Endothelial cell of umbilical vein (primary cell): Measurements from ENCODE around the gene HSPA2. TPM values are rescaled to one million over a fixed set of nuclear protein-coding genes. Genes with fewer than 3 reads are reported as not detected.

Experiments used
- BruUV-seq: library from RNA; stranded (reverse); fragments of 400-500 nt; replicated peaks from 2 replicates; lab custom pipeline; 2021; lab: Mats Ljungman, UMichigan
- CTCF ChIA-PET: fragments of 300-600, 350-600 bp; sonication (Branson Sonifier 250); formaldehyde crosslinking; loops from one replicate; lab custom pipeline; 2021; ENCODE audit warnings: antibody characterized with exemption, inconsistent platforms; lab: Charles Lee
- POLR2A ChIA-PET: fragments of 300-600, 350-600 bp; sonication (Branson Sonifier 250); formaldehyde crosslinking; loops from one replicate; lab custom pipeline; 2021; ENCODE audit warnings: antibody characterized with exemption, inconsistent platforms; lab: Charles Lee
- DNase-seq: peaks from one replicate; pipeline ENCODE4 v3.0.0-alpha.2; 2011; ENCODE audit warnings: low read depth, low spot score
- FAIRE-seq: peaks from 2 replicates; lab custom pipeline; 2011; peaks lifted over from hg19 to GRCh38; lab: Jason Lieb, UNC
- H2AFZ ChIP-seq: 2 replicates; pipeline ENCODE4 v1.6.0; 2012; ENCODE audit warnings: low read depth, low read length, control low read depth, inconsistent platforms
- H3K27ac ChIP-seq: 2 replicates; pipeline ENCODE4 v1.5.1; 2011; ENCODE audit warnings: low read depth, mild to moderate bottlenecking, control low read depth, low read length, moderate library complexity; ENCODE audit not compliant: insufficient read depth
- H3K27me3 ChIP-seq, 2 experiments: 2 replicates each; pipeline versions ENCODE4 v1.6.0 to v1.6.1; 2011; ENCODE audit warnings: low read length in 2 of 2, mixed read lengths in 1 of 2; ENCODE audit not compliant: control insufficient read depth in 2 of 2, insufficient read depth in 2 of 2
- H3K36me3 ChIP-seq, 2 experiments: 2 replicates in 1 of 2; 3 replicates in 1 of 2; pipeline ENCODE4 v1.5.1; 2011; ENCODE audit warnings: low read length in 2 of 2, mild to moderate bottlenecking in 1 of 2, moderate library complexity in 1 of 2; ENCODE audit not compliant: control insufficient read depth in 2 of 2, insufficient read depth in 2 of 2; ENCODE audit errors: extremely low read depth in 1 of 2
- H3K4me1 ChIP-seq: 3 replicates; pipeline ENCODE4 v1.5.1; 2011; ENCODE audit warnings: mild to moderate bottlenecking, low read length; ENCODE audit not compliant: control insufficient read depth, insufficient read depth; ENCODE audit errors: extremely low read depth
- H3K4me2 ChIP-seq: 2 replicates; pipeline ENCODE4 v1.6.1; 2011; ENCODE audit warnings: low read length, control low read depth, mixed read lengths; ENCODE audit not compliant: insufficient read depth
- H3K4me3 ChIP-seq, 3 experiments: fragments of 200-600 bp in 1 of 3; sonication (generic), shearing (Covaris generic) in 1 of 3; replicated peaks in 1 of 3; 2 replicates each; pipeline ENCODE4 v1.5.1; 2011 to 2016; ENCODE audit warnings: control low read depth in 3 of 3, low read length in 3 of 3, mild to moderate bottlenecking in 2 of 3, inconsistent platforms in 1 of 3, low read depth in 1 of 3, moderate library complexity in 1 of 3; ENCODE audit not compliant: insufficient read depth in 1 of 3
- H3K79me2 ChIP-seq: 2 replicates; pipeline ENCODE4 v1.6.0; 2012; ENCODE audit warnings: low read length, inconsistent platforms; ENCODE audit not compliant: control insufficient read depth, insufficient read depth
- H3K9ac ChIP-seq: replicated peaks from 2 replicates; pipeline ENCODE3; 2011; ENCODE audit warnings: low read length, control low read depth; ENCODE audit not compliant: insufficient read depth; ENCODE audit errors: extremely low read depth
- H3K9me1 ChIP-seq: replicated peaks from 3 replicates; pipeline ENCODE4 v1.6.0; 2011; ENCODE audit warnings: mild to moderate bottlenecking, low read length; ENCODE audit not compliant: control insufficient read depth, insufficient read depth; ENCODE audit errors: extremely low read depth
- H3K9me3 ChIP-seq: replicated peaks from 2 replicates; pipeline ENCODE4 v1.5.1; 2012; ENCODE audit warnings: low read length, inconsistent platforms; ENCODE audit not compliant: control insufficient read depth, insufficient read depth
- H4K20me1 ChIP-seq: replicated peaks from 2 replicates; pipeline ENCODE3; 2011; ENCODE audit warnings: mild to moderate bottlenecking, low read length; ENCODE audit not compliant: control insufficient read depth, insufficient read depth; ENCODE audit errors: extremely low read depth
- MAX ChIP-seq: IDR thresholded peaks from 2 replicates; pipeline ENCODE4 v1.6.1; 2011; ENCODE audit not compliant: insufficient read depth, insufficient read length
- MYC ChIP-seq: IDR thresholded peaks from one replicate; pipeline ENCODE4 v1.6.1; 2011; ENCODE audit warnings: mild to moderate bottlenecking, low read depth, low read length
- POLR2A ChIP-seq: IDR thresholded peaks from 2 replicates; pipeline ENCODE4 v1.6.1; 2012; ENCODE audit warnings: low read depth, mild to moderate bottlenecking, control low read depth, low read length
- POLR2AphosphoS5 ChIP-seq: IDR thresholded peaks from 2 replicates; pipeline ENCODE4 v1.6.1; 2012; ENCODE audit warnings: low read depth, mild to moderate bottlenecking, control low read depth, low read length, moderate library complexity; ENCODE audit not compliant: insufficient read depth
- dilution Hi-C: fragments of 300-500 bp; cut with MboI; formaldehyde crosslinking; loops from one replicate; pipeline ENCODE4 v1.15.0; 2019; ENCODE audit warnings: low sequenced_read_pairs; ENCODE audit not compliant: extremely low pct_ligation_motif_present
- intact Hi-C: fragments of 100-400 bp; cut with micrococcal nuclease; formaldehyde crosslinking; loops from one replicate; pipeline ENCODE4 v1.10.0; 2022
- polyA plus RNA-seq, 4 experiments: library from polyadenylated mRNA; depleted of rRNA in 3 of 4; stranded (reverse) in 3 of 4; unstranded in 1 of 4; fragments of >200 nt; gene quantifications; 2 replicates each; pipeline versions ENCODE4 v1.2.1 to v1.2.3, GENCODE V29; 2011 to 2012; ENCODE audit warnings: missing spikeins in 1 of 4
- total RNA-seq: library from RNA; stranded (reverse); gene quantifications from 2 replicates; pipeline ENCODE4 v1.2.3, GENCODE V29; 2021

HSPA2 gene
- total and polyA plus RNA-seq, 2 donors (not counting 3 experiments of a cell fraction or from before 2014, with no cell fraction given): 5.3 to 11.4 TPM

- peak overlapping the region; percentile 91 for H3K9ac ChIP-seq
- ChIA-PET CTCF (interaction anchor here (1.0 to 1.2 kb wide), 3 partner anchors 17 to 161 kb away, joined by 3 to 4 read pairs (median 3); no protein-coding TSS in a partner anchor), POLR2A (interaction anchor here (1.8 kb wide), 1 partner anchor 35 kb away, joined by 11 read pairs; the partner anchor contains the start of gene HSPA2)
- no peaks in the 10 kb centered on the region for H3K9me3 ChIP-seq
- H3K9me1 ChIP-seq: no peaks in the 10 kb centered on the region
- H3K4me1 ChIP-seq: peaks cover 38% of the 10 kb centered on the region
- no peaks in the 10 kb centered on the region for H3K27me3 ChIP-seq
- intact Hi-C loops (loop anchor here (1.0 to 10.0 kb wide), 4 partner anchors 62 to 860 kb away; partner anchors contain the start of gene WDR89), dilution Hi-C loops (no loop called here)
- peak overlapping the region; percentile 95 for H3K27ac ChIP-seq
- no peaks in the 10 kb centered on the region for H3K36me3 ChIP-seq
- H3K79me2 ChIP-seq: peaks cover 55% of the 10 kb centered on the region
- BruUV-seq: TSS peak; percentile 27
- DNase-seq: peak; percentile 83
- FAIRE-seq: peak; percentile 88
- H3K4me3 ChIP-seq: peak overlapping the region; percentile 71 to 97 (median 93)
- peak overlapping the region; percentile 97 for H3K4me2 ChIP-seq
- peak overlapping the region; percentile 26 for H2AFZ ChIP-seq
- TF ChIP-seq POLR2AphosphoS5: no peak
- peak; percentile 29 for TF ChIP-seq POLR2A
- H4K20me1 ChIP-seq: peaks cover 9% of the 10 kb centered on the region
These were observed 35.4 kb upstream of the HSPA2 start for GRCh38 chr14:64504897-64505794.

- peaks cover 70% of the 10 kb centered on the region for H3K79me2 ChIP-seq
- no TSS peak for BruUV-seq
- intact Hi-C loops: loop anchor here (10.0 kb wide), 1 partner anchor 862 kb away; the partner anchor contains the start of gene WDR89
- POLR2A ChIA-PET: no interaction called here
- H2AFZ ChIP-seq: no peak overlapping the region
- CTCF ChIA-PET: no interaction called here
- TF ChIP-seq MYC (no peak), MAX (no peak)
- H3K36me3 ChIP-seq: no peaks in the 10 kb centered on the region
- H3K4me3 ChIP-seq: peak overlapping the region in 1 of 3 experiments; percentile 32
- no peaks in the 10 kb centered on the region for H3K9me3 ChIP-seq
- no peak overlapping the region for H3K9ac ChIP-seq
- dilution Hi-C loops: no loop called here
- H3K4me1 ChIP-seq: peaks cover 37% of the 10 kb centered on the region
- H3K9me1 ChIP-seq: no peaks in the 10 kb centered on the region
- H3K27me3 ChIP-seq: no peaks in the 10 kb centered on the region
- H4K20me1 ChIP-seq: peaks cover 16% of the 10 kb centered on the region
- H3K4me2 ChIP-seq: peak overlapping the region; percentile 78
- H3K27ac ChIP-seq: no peak overlapping the region
- DNase-seq (no peak), FAIRE-seq (no peak)
These were observed 33.8 kb upstream of the HSPA2 start for GRCh38 chr14:64506721-64507120.
